Erythroblast (primary cell): ENCODE data around the gene RSPRY1.

Source experiments
- GATA1 ChIP-seq: IDR thresholded peaks from 2 replicates; pipeline ENCODE4 v1.6.1; 2011; ENCODE audit warnings: low read depth, mild to moderate bottlenecking, control low read depth, low read length, moderate library complexity
- POLR2A ChIP-seq: IDR thresholded peaks from 2 replicates; pipeline ENCODE4 v1.6.1; 2011; ENCODE audit warnings: mild to moderate bottlenecking, low read length

DNA sequence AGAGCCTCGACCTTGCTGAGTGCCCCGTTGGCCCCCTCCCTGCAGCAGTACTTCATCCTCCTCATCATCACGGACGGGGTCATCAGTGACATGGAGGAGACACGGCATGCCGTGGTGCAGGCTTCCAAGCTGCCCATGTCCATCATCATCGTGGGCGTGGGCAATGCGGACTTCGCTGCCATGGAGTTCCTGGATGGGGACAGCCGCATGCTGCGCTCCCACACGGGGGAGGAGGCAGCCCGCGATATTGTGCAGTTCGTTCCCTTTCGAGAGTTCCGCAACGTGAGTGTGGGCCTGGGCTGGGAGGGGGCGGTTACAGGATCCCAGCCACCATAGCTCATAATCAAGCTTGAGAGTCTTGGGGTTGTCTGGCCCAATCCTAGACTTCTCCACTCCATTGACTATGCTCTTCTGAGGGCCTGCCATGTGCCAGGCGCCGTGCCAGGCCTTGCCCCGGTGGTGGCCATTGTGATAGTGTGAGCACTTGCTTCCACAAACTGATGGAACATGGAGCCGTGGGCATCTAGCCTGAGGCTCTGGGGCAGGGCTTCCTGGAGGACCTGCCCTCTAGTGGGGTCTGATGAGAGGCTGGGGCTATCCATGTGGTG is 40.0 kb upstream of the RSPRY1 start:
- TF ChIP-seq POLR2A (no peak), GATA1 (no peak)
